OCI-LY3 (cell line): ENCODE results near the gene ADAMTS2.

Source experiments
- H2AFZ ChIP-seq: fragments of 200-600, 300-600 bp; shearing (Covaris generic); 2 replicates; pipeline ENCODE4 v1.6.0; 2014; ENCODE audit warnings: antibody characterized with exemption, low read depth, low read length
- H3K27ac ChIP-seq: fragments of 200-600, 300-600 bp; sonication (generic); 2 replicates; pipeline ENCODE4 v1.5.1; 2014; ENCODE audit warnings: mild to moderate bottlenecking, low read length, moderate library complexity, mixed read lengths
- H3K27me3 ChIP-seq: fragments of 200-600, 300-600 bp; sonication (generic); 2 replicates; pipeline ENCODE4 v1.6.1; 2014; ENCODE audit warnings: low read depth, low read length, mixed read lengths
- H3K36me3 ChIP-seq: fragments of 200-600, 300-600 bp; sonication (generic); replicated peaks from 2 replicates; pipeline ENCODE3; 2014; ENCODE audit warnings: low read depth, low read length, mixed read lengths
- H3K4me1 ChIP-seq: fragments of 300-600, 200-600 bp; sonication (generic); 2 replicates; pipeline ENCODE4 v1.6.1; 2014; ENCODE audit warnings: low read length, mixed read lengths
- H3K4me2 ChIP-seq: fragments of 200-600, 300-600 bp; sonication (generic); 2 replicates; pipeline ENCODE4 v1.6.1; 2014; ENCODE audit warnings: low read length, mixed read lengths
- H3K4me3 ChIP-seq: fragments of 300-600, 200-600 bp; sonication (generic); 2 replicates; pipeline ENCODE4 v1.5.1; 2014; ENCODE audit warnings: antibody characterized with exemption, mild to moderate bottlenecking, low read length, moderate library complexity
- H3K79me2 ChIP-seq: fragments of 300-600, 200-600 bp; shearing (Covaris generic); 2 replicates; pipeline ENCODE4 v1.6.1; 2014; ENCODE audit warnings: mild to moderate bottlenecking, low read length, mixed read lengths
- H3K9ac ChIP-seq: fragments of 300-600, 200-600 bp; shearing (Covaris generic); 2 replicates; pipeline ENCODE4 v1.6.0; 2014; ENCODE audit warnings: mild to moderate bottlenecking, low read length, moderate library complexity
- H3K9me3 ChIP-seq: fragments of 200-600, 300-600 bp; shearing (Covaris generic); 2 replicates; pipeline ENCODE4 v1.6.1; 2014; ENCODE audit warnings: low read length, mixed read lengths; ENCODE audit not compliant: insufficient read depth
- H4K20me1 ChIP-seq: fragments of 200-600, 300-600 bp; sonication (generic); 2 replicates; pipeline ENCODE4 v1.6.1; 2016; ENCODE audit warnings: low read length, mixed read lengths; ENCODE audit not compliant: insufficient read depth
- CTCF ChIP-seq: fragments of 200-600, 300-600 bp; sonication (generic); IDR thresholded peaks from 2 replicates; pipeline ENCODE4 v1.5.1; 2014; ENCODE audit warnings: antibody characterized with exemption, low read length, low read depth
- EZH2phosphoT487 ChIP-seq: fragments of 200-600 bp; shearing (Covaris generic); IDR thresholded peaks from 2 replicates; pipeline ENCODE4 v1.6.1; 2018; ENCODE audit warnings: antibody characterized with exemption, mixed run types, low read depth

The ADAMTS2 gene

GRCh38 chr5:179139111-179139935, 205.9 kb downstream of the ADAMTS2 start:
- no peak overlapping the region for H3K4me2 ChIP-seq
- TF ChIP-seq CTCF (no peak), EZH2phosphoT487 (no peak)
- no peak overlapping the region for H3K27ac ChIP-seq
- H3K4me3 ChIP-seq: no peak overlapping the region
- H2AFZ ChIP-seq: no peak overlapping the region
- no peaks in the 10 kb centered on the region for H3K27me3 ChIP-seq
- no peaks in the 10 kb centered on the region for H3K9me3 ChIP-seq
- H3K36me3 ChIP-seq: no peaks in the 10 kb centered on the region
- no peaks in the 10 kb centered on the region for H3K79me2 ChIP-seq
- no peaks in the 10 kb centered on the region for H3K4me1 ChIP-seq
- H3K9ac ChIP-seq: no peak overlapping the region
- H4K20me1 ChIP-seq: no peaks in the 10 kb centered on the region

GRCh38 chr5:179138568-179138925, 206.7 kb downstream of the ADAMTS2 start:
- Histone ChIP-seq H2AFZ (no peak overlapping the region), H3K27ac (no peak overlapping the region), H3K27me3 (no peaks in the 10 kb centered on the region), H3K9me3 (no peaks in the 10 kb centered on the region), H3K9ac (no peak overlapping the region), H3K4me2 (no peak overlapping the region), H3K4me3 (no peak overlapping the region), H3K4me1 (no peaks in the 10 kb centered on the region), H3K36me3 (no peaks in the 10 kb centered on the region), H3K79me2 (no peaks in the 10 kb centered on the region), H4K20me1 (no peaks in the 10 kb centered on the region)
- no peak for TF ChIP-seq EZH2phosphoT487
- no peak for TF ChIP-seq CTCF

GRCh38 chr5:179137643-179138567, 207.4 kb downstream of the ADAMTS2 start:
- H3K27ac ChIP-seq: no peak overlapping the region
- TF ChIP-seq CTCF: no peak
- TF ChIP-seq EZH2phosphoT487: no peak
- no peaks in the 10 kb centered on the region for H3K4me1 ChIP-seq
- no peaks in the 10 kb centered on the region for H3K79me2 ChIP-seq
- no peak overlapping the region for H2AFZ ChIP-seq
- no peaks in the 10 kb centered on the region for H3K9me3 ChIP-seq
- no peaks in the 10 kb centered on the region for H3K27me3 ChIP-seq
- no peaks in the 10 kb centered on the region for H3K36me3 ChIP-seq
- H3K4me2 ChIP-seq: no peak overlapping the region
- H3K4me3 ChIP-seq: no peak overlapping the region
- no peak overlapping the region for H3K9ac ChIP-seq
- no peaks in the 10 kb centered on the region for H4K20me1 ChIP-seq

- no peaks in the 10 kb centered on the region for H3K27me3 ChIP-seq
- no peak overlapping the region for H3K27ac ChIP-seq
- H4K20me1 ChIP-seq: no peaks in the 10 kb centered on the region
- no peak overlapping the region for H3K4me3 ChIP-seq
- H3K9ac ChIP-seq: no peak overlapping the region
- no peak overlapping the region for H2AFZ ChIP-seq
- TF ChIP-seq CTCF (no peak), EZH2phosphoT487 (no peak)
- H3K79me2 ChIP-seq: no peaks in the 10 kb centered on the region
- no peaks in the 10 kb centered on the region for H3K9me3 ChIP-seq
- H3K36me3 ChIP-seq: no peaks in the 10 kb centered on the region
- no peak overlapping the region for H3K4me2 ChIP-seq
- H3K4me1 ChIP-seq: no peaks in the 10 kb centered on the region
Measured at GRCh38 chr5:179137016-179137642, 208.1 kb downstream of the ADAMTS2 start.
